CD14-positive monocyte (primary cell): ENCODE results near the gene CUX1. TPM values are rescaled to one million over a fixed set of nuclear protein-coding genes. Genes with fewer than 3 reads are reported as not detected.
A peak's percentile ranks its signal among the peaks of the same experiment; 100 is the strongest.

ENCODE experiments used
- DNase-seq, 3 donors: peaks; one replicate each; pipeline ENCODE4 v3.0.0-alpha.2; 2011 to 2022
- H2AFZ ChIP-seq: 2 replicates; pipeline ENCODE4 v1.6.0; 2012; ENCODE audit warnings: mild to moderate bottlenecking, low read depth, low read length, inconsistent platforms; ENCODE audit not compliant: insufficient read depth, poor library complexity, severe bottlenecking
- H3K27ac ChIP-seq, 2 donors: 1 replicate in 1 of 2; 2 replicates in 1 of 2; pipeline ENCODE4 v1.5.1; 2012 to 2013; ENCODE audit warnings: low read length in 2 of 2, control low read depth in 1 of 2, inconsistent platforms in 1 of 2, low read depth in 1 of 2, mild to moderate bottlenecking in 1 of 2
- H3K27me3 ChIP-seq, 2 donors: one replicate each; pipeline versions ENCODE4 v1.6.0 to v1.6.1; 2011 to 2013; ENCODE audit warnings: low read length in 2 of 2; ENCODE audit not compliant: control insufficient read depth in 2 of 2, insufficient read depth in 2 of 2
- H3K36me3 ChIP-seq, 2 donors: replicated peaks in 1 of 2; 1 replicate in 1 of 2; 2 replicates in 1 of 2; pipeline versions ENCODE4 v1.5.1 to v1.6.1; 2012 to 2013; ENCODE audit warnings: low read length in 2 of 2, control low read depth in 1 of 2, inconsistent platforms in 1 of 2, mild to moderate bottlenecking in 1 of 2; ENCODE audit not compliant: insufficient read depth in 2 of 2, control insufficient read depth in 1 of 2
- H3K4me1 ChIP-seq, 2 donors: 1 replicate in 1 of 2; 2 replicates in 1 of 2; pipeline versions ENCODE4 v1.5.1 to v1.6.1; 2012 to 2013; ENCODE audit warnings: low read length in 2 of 2, control low read depth in 1 of 2, inconsistent platforms in 1 of 2, mild to moderate bottlenecking in 1 of 2, moderate library complexity in 1 of 2; ENCODE audit not compliant: insufficient read depth in 2 of 2, control insufficient read depth in 1 of 2
- H3K4me2 ChIP-seq: replicated peaks from 2 replicates; pipeline ENCODE3; 2012; ENCODE audit warnings: low read length, moderate library complexity, mild to moderate bottlenecking; ENCODE audit not compliant: poor library complexity, severe bottlenecking; ENCODE audit errors: extremely low read depth
- H3K4me3 ChIP-seq, 3 experiments: fragments of 200-600 bp in 1 of 3; sonication (generic) in 1 of 3; replicated peaks in 1 of 3; 1 replicate in 2 of 3; 2 replicates in 1 of 3; pipeline ENCODE4 v1.5.1; 2011 to 2013; ENCODE audit warnings: low read length in 3 of 3, mild to moderate bottlenecking in 3 of 3, control low read depth in 2 of 3, low read depth in 2 of 3, inconsistent platforms in 1 of 3, moderate library complexity in 1 of 3
- H3K79me2 ChIP-seq: 2 replicates; pipeline ENCODE4 v1.6.0; 2012; ENCODE audit warnings: mild to moderate bottlenecking, control low read depth, inconsistent platforms, low read length, moderate library complexity; ENCODE audit not compliant: insufficient read depth
- H3K9ac ChIP-seq: 2 replicates; pipeline ENCODE4 v1.6.0; 2017; ENCODE audit warnings: low read length, mild to moderate bottlenecking; ENCODE audit not compliant: insufficient read depth, poor library complexity, severe bottlenecking
- H3K9me3 ChIP-seq, 2 donors: replicated peaks in 1 of 2; 1 replicate in 1 of 2; 2 replicates in 1 of 2; pipeline versions ENCODE4 v1.5.1 to v1.6.1; 2012 to 2013; ENCODE audit warnings: low read length in 2 of 2, control low read depth in 1 of 2; ENCODE audit not compliant: control insufficient read depth in 1 of 2, insufficient read depth in 1 of 2
- H4K20me1 ChIP-seq: 2 replicates; pipeline ENCODE4 v1.6.0; 2012; ENCODE audit warnings: mild to moderate bottlenecking, low read length, control low read depth, moderate library complexity; ENCODE audit not compliant: insufficient read depth
- H3K27ac Mint-ChIP-seq, 7 donors: one replicate each; pipeline ENCODE4 v1.8.0; 2020; ENCODE audit warnings: mild to moderate bottlenecking in 7 of 7, mixed read lengths in 7 of 7, moderate library complexity in 6 of 7, inconsistent platforms in 2 of 7
- H3K27me3 Mint-ChIP-seq, 3 donors: one replicate each; pipeline ENCODE4 v1.8.0; 2021 to 2022; ENCODE audit warnings: low read depth in 3 of 3, mild to moderate bottlenecking in 3 of 3, mixed read lengths in 3 of 3, moderate library complexity in 3 of 3, inconsistent platforms in 1 of 3
- H3K36me3 Mint-ChIP-seq, 2 donors: one replicate each; pipeline ENCODE4 v1.8.0; 2020; ENCODE audit warnings: mixed read lengths in 2 of 2, inconsistent platforms in 1 of 2, mild to moderate bottlenecking in 1 of 2
- H3K4me1 Mint-ChIP-seq: one replicate; pipeline ENCODE4 v1.8.0; 2020; ENCODE audit warnings: mild to moderate bottlenecking, mixed read lengths
- H3K4me3 Mint-ChIP-seq, 2 donors: one replicate each; pipeline ENCODE4 v1.8.0; 2020; ENCODE audit warnings: mild to moderate bottlenecking in 2 of 2, mixed read lengths in 2 of 2, moderate library complexity in 1 of 2
- H3K9me3 Mint-ChIP-seq, 7 donors: one replicate each; pipeline ENCODE4 v1.8.0; 2020 to 2022; ENCODE audit warnings: mixed read lengths in 7 of 7, mild to moderate bottlenecking in 6 of 7, moderate library complexity in 6 of 7, inconsistent platforms in 2 of 7
- CTCF ChIP-seq: fragments of 200-600 bp; IDR thresholded peaks from one replicate; pipeline ENCODE4 v1.8.0; 2022; ENCODE audit warnings: antibody characterized with exemption, mild to moderate bottlenecking
- WGBS: methylation state at CpG from one replicate; pipeline ENCODE4 v1.1.5; 2013; ENCODE audit warnings: missing lambda C conversion rate; ENCODE audit not compliant: insufficient coverage; 5-methylcytosine and 5-hydroxymethylcytosine counted together
- intact Hi-C, 2 donors: fragments of 100-400 bp; cut with micrococcal nuclease; formaldehyde crosslinking; loops; one replicate each; pipeline versions ENCODE4 v1.15.0 to v1.15.1; 2023
- polyA plus RNA-seq, 3 donors: library from polyadenylated mRNA; depleted of rRNA in 1 of 3; unstranded in 2 of 3; stranded (reverse) in 1 of 3; fragments of 300-500 nt in 2 of 3; fragments of >200 nt in 1 of 3; fragmentation: Illumina TruSeq in 2 of 3; gene quantifications; 1 replicate in 2 of 3; 2 replicates in 1 of 3; pipeline ENCODE4 v1.2.3, GENCODE V29; 2012 to 2021

Gene CUX1
- polyA plus RNA-seq, 3 donors, result 17.6 to 38.0 (median 28.0) TPM

GRCh38 chr7:101814991-101815825 lies 2.2 kb upstream of the CUX1 start:
- Histone ChIP-seq H3K4me3 (peak overlapping the region; percentile 47 to 89 (median 59)), H4K20me1 (peaks cover 21% of the 10 kb centered on the region), H3K79me2 (peaks cover 36% of the 10 kb centered on the region), H3K4me1 (peaks cover 31 to 45% of the 10 kb centered on the region in 2 donors), H3K27ac (peak overlapping the region in 1 of 2 donors; percentile 68), H2AFZ (peak overlapping the region; percentile 98), H3K4me2 (peak overlapping the region; percentile 97), H3K9ac (peak overlapping the region; percentile 73), H3K36me3 (no peaks in the 10 kb centered on the region), H3K9me3 (no peaks in the 10 kb centered on the region), H3K27me3 (no peaks in the 10 kb centered on the region)
- Mint-ChIP-seq H3K4me1 (peaks cover 31% of the 10 kb centered on the region), H3K4me3 (peak overlapping the region; percentile 83 to 88), H3K27me3 (peaks cover 0 to 3% (median 2%) of the 10 kb centered on the region in 3 donors), H3K9me3 (no peaks in the 10 kb centered on the region), H3K27ac (peak overlapping the region in 4 of 7 donors; percentile 61 to 81 (median 70)), H3K36me3 (peaks cover 0 to 3% of the 10 kb centered on the region in 2 donors)
- under 1% methylated on average over 23 of the region's 89 CpGs for WGBS
- DNase-seq, result peak in 2 of 3 donors; percentile 19 to 31
- intact Hi-C loops, result loop anchor here (1.0 to 5.0 kb wide), 6 partner anchors 42 to 213 kb away; no protein-coding TSS in a partner anchor
- peak; percentile 60 for TF ChIP-seq CTCF

GRCh38 chr7:101815826-101816594 lies 1.4 kb upstream of the CUX1 start:
- H3K27me3 ChIP-seq, result no peaks in the 10 kb centered on the region
- H2AFZ ChIP-seq, result no peak overlapping the region
- peak overlapping the region; percentile 28 for H3K4me2 ChIP-seq
- peak overlapping the region; percentile 38 to 68 for H3K27ac ChIP-seq
- no peak for TF ChIP-seq CTCF
- H3K79me2 ChIP-seq, result peaks cover 44% of the 10 kb centered on the region
- H3K4me3 ChIP-seq, result peak overlapping the region; percentile 49 to 91 (median 73)
- peaks cover 34% of the 10 kb centered on the region for H3K4me1 Mint-ChIP-seq
- peaks cover 29% of the 10 kb centered on the region for H4K20me1 ChIP-seq
- peaks cover 0 to 2% (median 1%) of the 10 kb centered on the region in 3 donors for H3K27me3 Mint-ChIP-seq
- H3K36me3 Mint-ChIP-seq, result peaks cover 0 to 6% of the 10 kb centered on the region in 2 donors
- no peaks in the 10 kb centered on the region for H3K9me3 ChIP-seq
- H3K9me3 Mint-ChIP-seq, result no peaks in the 10 kb centered on the region
- intact Hi-C loops, result loop anchor here (2.0 to 5.0 kb wide), 4 partner anchors 41 to 127 kb away; no protein-coding TSS in a partner anchor
- WGBS, result under 1% methylated on average over 74 of the region's 113 CpGs
- peak overlapping the region; percentile 73 for H3K9ac ChIP-seq
- H3K36me3 ChIP-seq, result no peaks in the 10 kb centered on the region
- H3K27ac Mint-ChIP-seq, result peak overlapping the region in 6 of 7 donors; percentile 76 to 90 (median 84)
- H3K4me1 ChIP-seq, result peaks cover 31 to 52% of the 10 kb centered on the region in 2 donors
- peak overlapping the region; percentile 74 to 83 for H3K4me3 Mint-ChIP-seq
- DNase-seq, result peak; percentile 63 to 77 (median 73)
